ENCODE measurements around the gene CHRND. TPM values are rescaled to one million over a fixed set of nuclear protein-coding genes. Genes with fewer than 3 reads are reported as not detected.

CHRND gene
- polyA plus RNA-seq, 1 donor from 2014 or later, result not detected

DNA sequence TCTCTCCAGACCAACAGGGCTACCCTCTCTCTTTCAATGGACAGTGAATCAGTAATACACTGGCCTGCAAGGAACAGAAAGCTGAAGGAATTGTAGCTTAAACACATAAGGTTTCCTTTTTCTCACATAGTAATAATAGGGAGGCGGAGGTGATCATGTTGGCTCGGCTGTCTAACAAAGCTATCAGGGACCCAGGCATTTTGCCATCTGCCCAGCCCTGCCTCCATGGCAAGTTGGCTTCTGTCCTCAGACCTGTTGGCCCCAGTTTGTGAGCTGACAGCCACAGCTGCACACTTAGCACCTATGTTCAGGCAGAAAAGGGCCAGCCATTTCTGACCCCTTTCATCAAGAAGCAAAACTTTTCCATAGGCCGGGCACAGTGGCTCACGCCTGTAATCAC is 11.5 kb downstream of the CHRND start:
- Histone ChIP-seq H3K4me3 (ENCODE audit: low read length) (no peak overlapping the region), H3K9ac (ENCODE audit: low read length) (no peak overlapping the region), H3K4me2 (ENCODE audit: low read length) (no peak overlapping the region), H2AFZ (ENCODE audit: low read depth, low read length) (no peak overlapping the region), H3K27me3 (ENCODE audit: insufficient read depth, low read depth, low read length) (no peaks in the 10 kb centered on the region), H3K79me2 (replicated peaks; ENCODE audit: insufficient read depth, low read length) (no peaks in the 10 kb centered on the region), H3K36me3 (ENCODE audit: insufficient read depth, low read length) (no peaks in the 10 kb centered on the region), H4K20me1 (ENCODE audit: insufficient read depth) (no peaks in the 10 kb centered on the region), H3F3A (ENCODE audit: insufficient read depth, low read length, poor library complexity, severe bottlenecking) (no peaks in the 10 kb centered on the region), H3K27ac (ENCODE audit: low read length) (no peak overlapping the region), H3K9me2 (ENCODE audit: insufficient read depth, low read length) (no peaks in the 10 kb centered on the region), H3K9me3 (ENCODE audit: low read length) (no peaks in the 10 kb centered on the region)
- TF ChIP-seq RAD21 (conservative IDR thresholded peaks at IDR 0.05) (no peak), TAF1 (IDR thresholded peaks at IDR 0.05; ENCODE audit: low read depth) (no peak)

GRCh38 chr2:232538671-232539070 is 12.7 kb downstream of the CHRND start:
- no peaks in the 10 kb centered on the region for H3K36me3 ChIP-seq (ENCODE audit: insufficient read depth, low read length)
- no peak for TF ChIP-seq SMC3 (conservative IDR thresholded peaks at IDR 0.05; ENCODE audit: poor library complexity)
- no peak for TF ChIP-seq EP300 (conservative IDR thresholded peaks at IDR 0.05; ENCODE audit: poor library complexity, severe bottlenecking)
- no peak for TF ChIP-seq TAF1 (IDR thresholded peaks at IDR 0.05; ENCODE audit: low read depth)
- TF ChIP-seq CTCF (IDR thresholded peaks at IDR 0.05; ENCODE audit: poor library complexity, severe bottlenecking), result no peak
- no peak for TF ChIP-seq EZH2 (IDR thresholded peaks at IDR 0.05; ENCODE audit: borderline replicate concordance, insufficient read depth, low read length, poor library complexity, severe bottlenecking)
- no peak for TF ChIP-seq POLR2AphosphoS5 (IDR thresholded peaks at IDR 0.05)
- no peak for TF ChIP-seq RAD21 (conservative IDR thresholded peaks at IDR 0.05)
- no peak for TF ChIP-seq MXI1 (conservative IDR thresholded peaks at IDR 0.05; ENCODE audit: poor library complexity, severe bottlenecking)
- H4K20me1 ChIP-seq (ENCODE audit: insufficient read depth), result no peaks in the 10 kb centered on the region
- no peak overlapping the region for H3K9ac ChIP-seq (ENCODE audit: low read length)
- no peak overlapping the region for H2AFZ ChIP-seq (ENCODE audit: low read depth, low read length)
- H3K9me2 ChIP-seq (ENCODE audit: insufficient read depth, low read length), result no peaks in the 10 kb centered on the region
- H3K4me2 ChIP-seq (ENCODE audit: low read length), result no peak overlapping the region
- no peaks in the 10 kb centered on the region for H3K79me2 ChIP-seq (replicated peaks; ENCODE audit: insufficient read depth, low read length)
- no peaks in the 10 kb centered on the region for H3K27me3 ChIP-seq (ENCODE audit: insufficient read depth, low read depth, low read length)
- no peak overlapping the region for H3K4me3 ChIP-seq (ENCODE audit: low read length)
- no peaks in the 10 kb centered on the region for H3F3A ChIP-seq (ENCODE audit: insufficient read depth, low read length, poor library complexity, severe bottlenecking)
- H3K9me3 ChIP-seq (ENCODE audit: low read length), result no peaks in the 10 kb centered on the region
- no peak overlapping the region for H3K27ac ChIP-seq (ENCODE audit: low read length)

GRCh38 chr2:232539298-232540231 is 13.6 kb downstream of the CHRND start, which contains the start of gene CHRNG:
Gene CHRNG, plus strand, starts transcription at chr2:232539692. Its CDS starts 56 bp downstream, at chr2:232539748.
- Histone ChIP-seq H2AFZ (ENCODE audit: low read depth, low read length) (no peak within 1 kb of the TSS), H3K4me2 (ENCODE audit: low read length) (no peak within 1 kb of the TSS), H3K9me2 (ENCODE audit: insufficient read depth, low read length) (no peaks in the 10 kb centered on the region), H4K20me1 (ENCODE audit: insufficient read depth) (no peaks in the 10 kb centered on the region), H3K79me2 (replicated peaks; ENCODE audit: insufficient read depth, low read length) (no peaks in the 10 kb centered on the region), H3K27me3 (ENCODE audit: insufficient read depth, low read depth, low read length) (no peaks in the 10 kb centered on the region), H3K36me3 (ENCODE audit: insufficient read depth, low read length) (no peaks in the 10 kb centered on the region), H3F3A (ENCODE audit: insufficient read depth, low read length, poor library complexity, severe bottlenecking) (no peaks in the 10 kb centered on the region), H3K9me3 (ENCODE audit: low read length) (no peaks in the 10 kb centered on the region), H3K9ac (ENCODE audit: low read length) (no peak within 1 kb of the TSS), H3K4me3 (ENCODE audit: low read length) (no peak within 1 kb of the TSS), H3K27ac (ENCODE audit: low read length) (no peak within 1 kb of the TSS)
- TF ChIP-seq CTCF (IDR thresholded peaks at IDR 0.05; ENCODE audit: poor library complexity, severe bottlenecking), result no peak
- TF ChIP-seq EP300 (conservative IDR thresholded peaks at IDR 0.05; ENCODE audit: poor library complexity, severe bottlenecking), result no peak
- TF ChIP-seq EZH2 (IDR thresholded peaks at IDR 0.05; ENCODE audit: borderline replicate concordance, insufficient read depth, low read length, poor library complexity, severe bottlenecking), result no peak
- TF ChIP-seq MXI1 (conservative IDR thresholded peaks at IDR 0.05; ENCODE audit: poor library complexity, severe bottlenecking), result no peak
- TF ChIP-seq RAD21 (conservative IDR thresholded peaks at IDR 0.05), result no peak
- TF ChIP-seq, protein P1, sequence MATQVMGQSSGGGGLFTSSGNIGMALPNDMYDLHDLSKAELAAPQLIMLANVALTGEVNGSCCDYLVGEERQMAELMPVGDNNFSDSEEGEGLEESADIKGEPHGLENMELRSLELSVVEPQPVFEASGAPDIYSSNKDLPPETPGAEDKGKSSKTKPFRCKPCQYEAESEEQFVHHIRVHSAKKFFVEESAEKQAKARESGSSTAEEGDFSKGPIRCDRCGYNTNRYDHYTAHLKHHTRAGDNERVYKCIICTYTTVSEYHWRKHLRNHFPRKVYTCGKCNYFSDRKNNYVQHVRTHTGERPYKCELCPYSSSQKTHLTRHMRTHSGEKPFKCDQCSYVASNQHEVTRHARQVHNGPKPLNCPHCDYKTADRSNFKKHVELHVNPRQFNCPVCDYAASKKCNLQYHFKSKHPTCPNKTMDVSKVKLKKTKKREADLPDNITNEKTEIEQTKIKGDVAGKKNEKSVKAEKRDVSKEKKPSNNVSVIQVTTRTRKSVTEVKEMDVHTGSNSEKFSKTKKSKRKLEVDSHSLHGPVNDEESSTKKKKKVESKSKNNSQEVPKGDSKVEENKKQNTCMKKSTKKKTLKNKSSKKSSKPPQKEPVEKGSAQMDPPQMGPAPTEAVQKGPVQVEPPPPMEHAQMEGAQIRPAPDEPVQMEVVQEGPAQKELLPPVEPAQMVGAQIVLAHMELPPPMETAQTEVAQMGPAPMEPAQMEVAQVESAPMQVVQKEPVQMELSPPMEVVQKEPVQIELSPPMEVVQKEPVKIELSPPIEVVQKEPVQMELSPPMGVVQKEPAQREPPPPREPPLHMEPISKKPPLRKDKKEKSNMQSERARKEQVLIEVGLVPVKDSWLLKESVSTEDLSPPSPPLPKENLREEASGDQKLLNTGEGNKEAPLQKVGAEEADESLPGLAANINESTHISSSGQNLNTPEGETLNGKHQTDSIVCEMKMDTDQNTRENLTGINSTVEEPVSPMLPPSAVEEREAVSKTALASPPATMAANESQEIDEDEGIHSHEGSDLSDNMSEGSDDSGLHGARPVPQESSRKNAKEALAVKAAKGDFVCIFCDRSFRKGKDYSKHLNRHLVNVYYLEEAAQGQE (IDR thresholded peaks at IDR 0.05; ENCODE audit: borderline replicate concordance), result no peak
- no peak for TF ChIP-seq SMC3 (conservative IDR thresholded peaks at IDR 0.05; ENCODE audit: poor library complexity)
- no peak for TF ChIP-seq TAF1 (IDR thresholded peaks at IDR 0.05; ENCODE audit: low read depth)
- no peak for TF ChIP-seq POLR2AphosphoS5 (IDR thresholded peaks at IDR 0.05)

All from neural cell (in vitro differentiated cells).